GM18526 (cell line): ENCODE data around the gene OR51B6.

Experiments
- POLR2A ChIP-seq: IDR thresholded peaks from 3 replicates; pipeline ENCODE4 v1.6.1; 2011; ENCODE audit not compliant: insufficient read length; ENCODE audit errors: extremely low read depth

The OR51B6 gene

DNA sequence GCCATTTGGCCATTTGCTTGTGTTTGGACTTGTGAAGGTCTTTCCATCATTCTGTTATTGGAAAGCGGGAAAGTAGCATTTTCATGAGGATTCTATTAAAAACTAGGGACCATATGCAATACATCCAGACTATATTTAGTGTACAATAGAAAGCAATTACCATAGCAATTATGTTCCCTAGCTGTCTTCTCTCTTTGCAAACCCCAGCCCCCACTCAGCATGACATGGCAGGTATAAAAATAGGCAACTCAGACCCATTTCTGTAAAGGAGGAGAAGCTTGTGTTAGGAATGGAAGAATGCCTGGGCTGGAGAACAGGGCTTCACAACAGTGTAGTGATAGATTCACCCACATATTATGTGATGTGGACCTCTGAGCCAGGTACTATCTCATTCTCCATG lies 12.4 kb downstream of the OR51B6 start:
- TF ChIP-seq POLR2A, result no peak

DNA sequence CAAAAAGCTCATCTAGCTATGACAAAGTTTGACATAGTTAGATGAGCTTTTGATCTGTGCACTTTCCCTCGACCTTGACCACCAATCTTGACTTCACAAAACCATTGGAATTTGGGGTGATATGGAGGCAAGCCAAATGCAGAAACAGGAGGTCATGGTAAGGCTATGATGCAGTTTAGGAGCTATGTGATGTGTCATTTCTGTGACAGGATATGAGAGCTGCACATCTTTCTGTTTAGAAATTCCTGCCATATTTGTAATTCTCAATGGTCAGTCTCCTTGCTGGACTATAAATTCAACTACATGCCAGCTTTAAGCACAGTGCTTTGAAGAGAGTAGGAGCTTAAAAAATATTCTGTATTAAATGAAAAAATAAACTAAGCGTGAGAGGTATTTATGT lies 12.9 kb downstream of the OR51B6 start:
- TF ChIP-seq POLR2A, result no peak

DNA sequence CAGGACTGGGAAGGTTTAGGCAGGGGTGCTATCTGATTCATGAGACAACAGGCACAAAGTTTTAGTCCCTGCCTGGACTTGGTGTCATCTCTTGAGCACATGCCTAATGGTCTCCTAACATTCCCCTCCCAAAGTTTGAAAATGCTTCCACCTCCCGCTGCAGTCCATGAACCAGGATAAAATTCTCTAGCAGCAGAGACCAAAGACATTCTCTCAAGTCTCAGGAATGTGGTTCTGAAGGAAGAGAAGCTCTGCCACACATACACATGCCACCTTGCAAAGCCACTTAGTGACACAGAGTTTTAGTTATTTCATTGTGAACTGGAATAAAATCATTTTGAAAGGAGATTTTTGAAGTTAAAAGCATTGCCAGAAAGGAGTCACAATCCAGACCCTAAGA lies 15.5 kb downstream of the OR51B6 start:
- no peak for TF ChIP-seq POLR2A

DNA sequence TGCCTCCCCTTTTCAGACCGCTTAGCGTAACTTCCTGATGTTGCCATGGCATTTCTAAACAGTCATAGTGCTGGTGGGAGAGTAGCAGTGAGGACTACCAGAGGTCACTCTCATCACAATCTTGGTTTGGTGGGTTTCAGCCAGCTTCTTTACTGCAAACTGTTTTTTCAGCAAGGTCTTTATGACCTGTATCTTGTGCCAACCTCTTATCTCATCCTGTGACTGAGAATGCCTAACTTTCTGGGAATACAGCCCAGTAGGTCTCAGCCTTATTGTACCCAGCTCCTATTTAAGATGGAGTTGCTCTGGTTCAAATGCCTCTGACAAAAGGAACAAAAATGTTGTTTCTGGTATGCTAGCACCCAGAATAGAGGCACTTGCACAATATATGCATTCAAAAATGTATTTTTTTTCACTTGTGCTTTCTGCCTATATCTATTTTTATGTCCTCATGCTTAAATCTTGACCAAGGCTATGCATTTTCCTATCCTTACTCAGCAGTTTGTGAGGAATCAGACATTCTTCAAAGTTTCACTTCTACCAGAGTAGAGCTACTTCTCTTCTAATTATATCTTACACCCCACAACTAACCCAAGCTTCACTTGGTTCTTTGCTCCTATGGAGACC lies 16.3 kb downstream of the OR51B6 start:
- TF ChIP-seq POLR2A, result no peak

DNA sequence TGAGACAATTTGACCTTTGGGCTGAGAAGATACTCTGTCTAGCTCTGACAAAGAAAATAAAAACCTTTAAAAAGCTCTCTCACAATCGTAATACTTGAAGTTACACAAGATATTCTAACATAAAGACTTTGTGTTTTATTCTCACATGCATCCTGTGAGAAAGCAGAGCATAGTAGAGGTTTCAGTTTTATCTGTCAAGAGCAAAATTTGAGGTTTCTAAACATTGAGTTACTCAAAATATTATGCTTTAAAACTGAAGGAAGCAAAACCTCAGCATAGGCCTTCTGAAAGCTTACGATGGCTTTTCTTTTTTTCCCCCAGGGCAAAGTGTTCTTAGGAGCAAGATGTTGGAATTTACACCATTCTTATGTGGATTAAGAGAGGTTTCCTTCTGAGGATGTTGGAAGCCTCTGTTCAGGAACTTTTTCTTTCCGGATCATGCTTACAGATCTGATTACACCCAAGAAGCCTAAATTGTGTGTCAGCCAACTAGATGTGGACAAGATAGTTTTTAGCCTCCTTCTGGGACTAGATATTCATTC lies 17.3 kb downstream of the OR51B6 start:
- TF ChIP-seq POLR2A, result no peak

DNA sequence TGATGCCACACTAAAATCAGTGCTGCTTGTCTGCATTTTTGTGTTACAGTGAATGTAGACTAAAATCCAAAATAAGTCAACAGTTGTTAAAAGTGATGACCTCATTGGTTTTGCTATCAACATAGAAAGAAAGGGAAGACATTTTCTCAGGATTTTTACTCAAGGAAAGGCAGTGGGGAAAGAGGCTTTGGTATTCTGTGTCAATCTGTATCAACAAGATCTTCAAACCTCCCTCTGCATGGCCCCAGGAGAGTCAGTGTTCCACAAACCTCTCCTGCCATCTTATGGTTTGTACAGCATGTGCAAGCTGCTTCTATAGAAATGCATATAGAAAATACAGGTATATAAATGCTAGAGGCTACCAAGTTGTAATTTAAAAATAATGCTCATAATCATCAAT lies 18.5 kb downstream of the OR51B6 start:
- TF ChIP-seq POLR2A, result no peak

DNA sequence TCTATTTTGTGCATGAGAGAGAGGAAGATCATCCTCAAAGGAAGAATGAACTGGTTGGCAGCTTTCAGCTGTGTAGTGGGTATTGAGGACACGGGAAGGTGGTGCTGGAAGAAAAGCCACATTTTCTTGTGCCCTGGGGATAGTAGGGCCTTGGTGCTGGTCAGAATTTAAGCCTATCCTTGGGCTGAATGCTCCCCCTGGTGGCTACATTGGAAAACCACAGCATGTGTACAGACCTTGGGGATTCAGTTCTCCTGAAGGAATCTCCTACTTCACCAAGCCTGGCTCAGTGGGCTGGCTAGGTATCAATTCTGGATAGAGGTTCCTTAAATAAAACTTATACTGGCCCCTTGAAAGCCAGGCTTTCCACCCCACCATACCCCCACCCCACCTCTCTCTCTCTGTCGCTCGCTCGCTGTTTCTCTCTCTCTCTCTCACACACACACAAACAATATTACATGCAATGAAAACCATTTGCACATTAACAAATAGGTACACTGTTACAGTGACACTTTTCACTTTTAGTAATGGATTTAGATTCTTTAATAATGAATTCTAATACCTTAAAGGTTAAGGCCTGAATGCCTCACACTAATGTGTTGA lies 29.5 kb downstream of the OR51B6 start:
- no peak for TF ChIP-seq POLR2A

DNA sequence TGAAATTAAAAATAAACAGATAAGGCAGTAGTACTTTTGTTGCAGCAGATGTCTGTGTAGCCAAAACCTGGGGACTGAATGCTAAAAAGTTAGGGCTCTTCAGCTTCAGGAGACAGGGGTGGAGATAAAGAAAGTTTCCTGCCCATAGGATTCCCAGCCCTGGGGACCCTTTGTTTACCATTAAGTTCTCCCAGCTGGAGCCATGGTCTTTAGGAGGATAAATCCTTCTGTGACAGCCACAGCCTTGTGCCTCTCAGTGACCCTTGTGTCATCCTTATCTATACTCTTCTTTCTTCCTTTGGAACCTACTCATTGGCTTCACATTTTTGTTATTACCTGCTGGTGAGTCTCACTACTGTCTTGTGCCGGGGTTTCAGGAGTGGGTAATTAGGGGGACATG lies 32.3 kb downstream of the OR51B6 start, which contains the start of gene OR51M1:
OR51M1 (plus strand) TSS at position 237 of the 400 bp plus-strand sequence. CDS start 5,587 bp downstream, outside the sequence.
- TF ChIP-seq POLR2A, result no peak

DNA sequence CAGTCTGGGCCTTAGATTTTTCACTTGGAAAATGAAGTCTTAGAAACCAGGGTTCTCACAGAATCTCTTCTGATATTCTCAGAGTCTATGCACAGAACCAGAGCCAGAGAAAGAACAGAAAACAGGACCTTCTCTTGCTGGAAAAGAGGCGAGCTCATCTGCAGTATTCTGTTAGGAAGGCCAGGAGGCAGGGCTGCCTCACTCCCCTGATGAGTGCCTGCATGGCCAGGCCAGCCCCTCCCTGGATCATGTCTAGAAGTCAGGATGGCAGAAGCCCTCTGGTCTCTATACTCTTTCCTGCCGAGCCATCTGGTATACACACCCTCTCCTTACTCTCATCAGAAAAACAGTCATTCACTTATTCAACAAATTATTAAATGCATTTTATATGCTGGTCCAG lies 33.0 kb downstream of the OR51B6 start:
- TF ChIP-seq POLR2A, result no peak

DNA sequence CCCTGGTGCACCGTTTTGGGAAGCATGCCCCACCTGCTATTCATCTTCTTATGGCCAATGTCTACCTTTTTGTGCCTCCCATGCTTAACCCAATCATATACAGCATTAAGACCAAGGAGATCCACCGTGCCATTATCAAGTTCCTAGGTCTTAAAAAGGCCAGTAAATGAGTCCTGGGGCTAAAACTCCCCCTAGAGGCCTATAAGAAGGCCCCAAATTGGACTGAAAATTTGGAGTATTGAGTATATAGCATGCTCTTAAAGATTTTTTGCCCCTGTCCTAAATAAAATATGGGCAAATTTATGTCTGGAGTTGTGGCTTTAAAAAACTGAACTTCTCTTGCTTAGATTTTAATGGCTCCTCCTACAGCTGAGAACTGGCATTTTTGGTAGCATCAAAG lies 38.9 kb downstream of the OR51B6 start:
- TF ChIP-seq POLR2A, result no peak

DNA sequence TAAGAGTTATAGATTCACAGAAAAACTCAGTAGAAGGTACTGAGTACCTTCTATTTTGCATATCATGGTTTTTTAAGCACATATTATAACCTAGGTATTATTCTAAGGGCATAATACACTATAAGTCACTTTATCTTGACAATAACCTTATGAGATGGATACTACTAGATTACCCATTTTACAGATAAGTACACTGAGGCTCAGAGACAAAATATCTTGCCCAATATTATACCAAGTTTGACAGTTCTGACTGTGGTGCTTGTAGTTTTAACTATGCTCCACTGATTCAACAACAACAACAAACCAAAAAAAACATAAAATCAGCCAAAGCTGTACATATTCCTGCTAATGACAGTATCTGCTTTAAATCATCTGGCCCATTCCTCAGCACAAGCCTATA lies 42.8 kb downstream of the OR51B6 start:
- TF ChIP-seq POLR2A, result no peak

DNA sequence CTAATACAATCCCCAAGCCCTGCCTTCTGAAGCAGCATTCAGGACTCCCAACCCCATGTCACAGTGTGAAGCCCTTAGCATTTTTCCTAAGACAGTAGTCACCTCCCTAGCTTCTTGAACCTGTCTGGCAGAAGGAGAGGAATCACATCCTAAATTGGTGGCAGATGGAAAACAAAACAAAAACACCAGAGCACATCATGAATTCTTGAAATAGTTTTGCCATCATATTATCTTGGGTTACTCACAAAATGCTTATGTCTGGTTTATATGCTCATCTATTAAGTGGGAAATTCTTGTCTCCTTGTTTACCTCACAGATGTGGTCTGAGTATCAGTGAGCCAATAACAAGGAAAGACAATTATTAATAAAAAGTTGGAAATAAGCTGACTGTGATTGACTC lies 47.6 kb downstream of the OR51B6 start:
- TF ChIP-seq POLR2A, result no peak
